NCI-H1048 (cell line): ENCODE measurements around the gene SLC22A14.

Experiments used
- DNase-seq: peaks from one replicate; lab custom pipeline; 2025; lab: John Stamatoyannopoulos, UW

SLC22A14 gene

GRCh38 chr3:38345879-38346586 lies 63.9 kb downstream of the SLC22A14 start:
- DNase-seq, result no peak

- peak; percentile 76 for DNase-seq
These were observed 64.7 kb downstream of the SLC22A14 start, which contains the start of gene XYLB for GRCh38 chr3:38346587-38347410. Gene XYLB, plus strand, starts transcription at chr3:38346785. Its CDS starts 84 bp downstream, at chr3:38346869.

- no peak for DNase-seq
These were observed 65.5 kb downstream of the SLC22A14 start for GRCh38 chr3:38347421-38348200.

GRCh38 chr3:38348903-38349302 lies 66.8 kb downstream of the SLC22A14 start:
- no peak for DNase-seq

- no peak for DNase-seq
These were observed 67.7 kb downstream of the SLC22A14 start for GRCh38 chr3:38349684-38350359.

GRCh38 chr3:38353151-38353550 lies 71.1 kb downstream of the SLC22A14 start:
- DNase-seq, result no peak

- no peak for DNase-seq
These were observed 72.7 kb downstream of the SLC22A14 start for GRCh38 chr3:38354588-38355330.

- no peak for DNase-seq
These were observed 76.9 kb downstream of the SLC22A14 start for GRCh38 chr3:38359038-38359437.

- DNase-seq, result no peak
These were observed 78.3 kb downstream of the SLC22A14 start for GRCh38 chr3:38360345-38360744.

GRCh38 chr3:38361496-38361895 lies 79.4 kb downstream of the SLC22A14 start:
- DNase-seq, result no peak

- DNase-seq, result no peak
These were observed 80.7 kb downstream of the SLC22A14 start for GRCh38 chr3:38362825-38363224.

GRCh38 chr3:38364721-38365400 lies 82.8 kb downstream of the SLC22A14 start:
- no peak for DNase-seq

- DNase-seq, result no peak
These were observed 83.5 kb downstream of the SLC22A14 start for GRCh38 chr3:38365469-38366062.

- no peak for DNase-seq
These were observed 84.0 kb downstream of the SLC22A14 start for GRCh38 chr3:38366082-38366481.

GRCh38 chr3:38367779-38368178 lies 85.7 kb downstream of the SLC22A14 start:
- DNase-seq, result no peak
